GM12872 (cell line): ENCODE results near the gene BBX.

Source experiments
- TF ChIP-seq, protein P1 (sequence below): IDR thresholded peaks from 3 replicates; pipeline ENCODE4 v1.5.1; 2011; ENCODE audit warnings: low read depth, mild to moderate bottlenecking, low read length, moderate library complexity; ENCODE audit not compliant: insufficient read depth

BBX gene

DNA sequence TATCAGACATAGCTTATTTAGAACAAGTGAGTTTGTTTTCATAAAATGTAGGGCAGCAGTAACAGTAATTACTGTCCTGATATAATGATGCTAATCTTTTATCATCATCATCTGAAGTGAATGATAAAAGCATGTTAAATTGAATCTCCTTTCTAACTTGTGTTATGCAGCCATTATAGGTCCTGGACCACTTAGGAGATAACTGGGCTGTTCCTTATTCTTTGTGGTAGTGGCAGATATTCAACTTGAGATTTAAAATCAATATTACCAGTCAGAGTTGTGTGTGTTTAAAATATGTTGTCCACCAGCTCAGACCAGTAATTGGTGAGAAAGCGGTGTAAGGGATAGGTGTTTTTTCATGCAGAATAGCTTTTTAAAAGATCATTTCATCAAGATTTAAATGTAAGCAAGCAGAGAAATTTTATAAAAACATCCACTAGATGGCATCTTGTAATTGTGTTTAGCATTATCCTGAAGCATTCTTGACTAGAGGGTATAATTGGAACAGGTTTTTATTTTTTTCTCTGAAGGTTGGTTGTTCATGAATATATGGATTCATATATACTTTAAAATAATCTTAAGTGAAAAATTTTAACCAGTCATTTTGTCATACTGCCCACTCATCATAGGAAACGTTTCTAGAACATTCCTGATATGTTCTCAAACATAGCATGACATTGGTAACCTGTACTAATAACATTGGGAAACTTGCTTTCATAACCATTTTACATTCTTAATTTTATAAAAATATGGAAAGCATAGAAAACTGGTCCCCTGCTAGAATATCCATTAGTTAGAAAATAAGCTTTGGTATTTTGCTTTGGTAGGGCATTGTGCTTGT, 153.9 kb downstream of the BBX start:
- TF ChIP-seq, protein P1, sequence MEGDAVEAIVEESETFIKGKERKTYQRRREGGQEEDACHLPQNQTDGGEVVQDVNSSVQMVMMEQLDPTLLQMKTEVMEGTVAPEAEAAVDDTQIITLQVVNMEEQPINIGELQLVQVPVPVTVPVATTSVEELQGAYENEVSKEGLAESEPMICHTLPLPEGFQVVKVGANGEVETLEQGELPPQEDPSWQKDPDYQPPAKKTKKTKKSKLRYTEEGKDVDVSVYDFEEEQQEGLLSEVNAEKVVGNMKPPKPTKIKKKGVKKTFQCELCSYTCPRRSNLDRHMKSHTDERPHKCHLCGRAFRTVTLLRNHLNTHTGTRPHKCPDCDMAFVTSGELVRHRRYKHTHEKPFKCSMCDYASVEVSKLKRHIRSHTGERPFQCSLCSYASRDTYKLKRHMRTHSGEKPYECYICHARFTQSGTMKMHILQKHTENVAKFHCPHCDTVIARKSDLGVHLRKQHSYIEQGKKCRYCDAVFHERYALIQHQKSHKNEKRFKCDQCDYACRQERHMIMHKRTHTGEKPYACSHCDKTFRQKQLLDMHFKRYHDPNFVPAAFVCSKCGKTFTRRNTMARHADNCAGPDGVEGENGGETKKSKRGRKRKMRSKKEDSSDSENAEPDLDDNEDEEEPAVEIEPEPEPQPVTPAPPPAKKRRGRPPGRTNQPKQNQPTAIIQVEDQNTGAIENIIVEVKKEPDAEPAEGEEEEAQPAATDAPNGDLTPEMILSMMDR = peak; percentile 48; the same call in 1 of the 3 replicates

DNA sequence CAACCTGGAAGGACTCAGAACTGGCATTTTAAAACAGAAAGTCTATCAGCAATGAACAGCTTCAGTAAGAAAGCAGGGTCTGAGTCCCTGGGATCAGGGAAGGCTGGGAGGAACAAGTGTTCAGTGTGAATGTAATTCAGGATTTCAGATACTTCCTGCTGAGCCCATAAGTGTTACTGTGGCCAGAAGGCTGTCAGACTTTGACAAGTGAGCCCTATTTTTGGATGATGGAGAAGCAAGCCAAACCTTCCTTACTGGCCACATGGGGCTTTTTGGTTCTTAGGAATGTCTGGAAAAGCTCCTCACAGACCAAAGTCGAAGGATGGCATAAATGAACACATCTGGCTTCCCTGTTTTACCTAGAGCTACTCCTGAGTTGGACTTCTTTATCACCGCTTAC, 157.2 kb downstream of the BBX start:
- TF ChIP-seq, protein P1 = no peak

DNA sequence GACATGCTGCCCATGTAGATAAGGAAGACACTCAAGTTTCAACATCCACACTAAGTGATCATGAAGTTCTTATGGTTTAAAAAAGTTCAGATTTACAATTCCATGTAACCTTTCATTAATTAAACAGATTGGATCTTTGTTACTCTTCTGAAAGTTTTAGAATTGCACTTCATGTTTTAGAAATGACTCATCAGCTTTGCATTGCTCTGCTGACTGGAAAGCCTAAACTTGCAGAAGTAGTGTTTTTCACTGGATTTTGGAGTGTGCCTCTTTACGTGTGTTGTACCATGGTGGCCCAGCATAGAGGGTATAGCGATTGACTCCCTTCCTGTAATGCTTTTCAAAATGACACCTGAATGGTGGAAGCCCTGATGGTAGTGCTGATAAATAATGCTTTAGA, 157.9 kb downstream of the BBX start:
- TF ChIP-seq, protein P1 = no peak

DNA sequence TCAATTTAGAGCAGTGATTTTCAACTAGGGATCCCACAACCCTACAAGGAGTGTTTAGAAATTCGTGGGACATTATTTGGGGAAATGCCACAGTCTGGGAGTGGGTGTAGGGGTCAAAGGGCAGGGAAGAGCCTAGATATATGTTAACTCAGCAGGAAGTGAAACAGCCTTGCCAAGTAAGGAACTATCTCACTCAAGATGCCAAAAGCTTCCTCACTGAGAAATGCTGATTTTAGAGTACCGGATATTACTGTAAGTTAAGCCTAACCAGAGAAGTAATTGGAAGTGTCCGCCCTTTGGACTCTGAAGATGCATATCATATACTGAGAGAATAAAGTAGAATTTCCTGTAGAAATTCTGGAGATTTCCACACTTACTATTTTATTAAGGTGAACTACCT, 158.6 kb downstream of the BBX start:
- TF ChIP-seq, protein P1 = no peak

DNA sequence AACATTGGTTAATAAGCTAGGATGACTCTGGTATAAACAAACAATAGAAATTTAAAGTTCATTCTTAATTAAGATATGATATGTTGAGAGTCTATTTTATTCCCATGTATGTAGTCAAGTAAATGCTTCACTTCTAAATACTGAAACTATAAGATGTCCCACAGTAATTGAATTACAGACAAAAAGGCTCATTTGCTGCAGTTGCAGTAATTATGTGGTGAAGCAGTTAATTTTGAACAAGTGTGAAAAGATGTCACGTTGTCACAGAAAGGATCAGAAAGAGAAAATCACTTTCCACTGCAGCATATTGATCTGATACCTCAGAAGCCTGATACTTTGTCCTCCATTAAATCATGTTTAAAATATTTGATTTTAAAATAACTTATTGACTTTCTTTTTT, 159.8 kb downstream of the BBX start:
- TF ChIP-seq, protein P1 = no peak

DNA sequence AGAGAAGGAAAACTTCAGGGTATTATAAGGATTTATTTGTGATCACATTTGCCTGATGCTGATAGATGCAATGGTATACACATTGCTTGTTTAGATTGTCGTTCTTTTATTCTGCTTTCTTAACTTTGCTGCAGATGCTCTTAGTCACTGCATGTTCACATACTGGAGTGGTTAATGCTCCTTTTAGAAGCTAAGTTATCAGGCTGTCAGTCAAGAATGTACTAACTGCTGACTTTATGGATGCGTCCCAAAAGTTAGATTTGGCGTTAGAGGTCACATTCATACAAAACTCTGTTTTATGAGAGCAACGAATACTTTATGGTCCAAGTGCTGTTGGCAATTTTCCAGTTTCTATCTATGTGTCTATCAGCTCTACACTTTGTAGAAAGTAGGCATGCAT, 160.7 kb downstream of the BBX start:
- TF ChIP-seq, protein P1 = no peak

DNA sequence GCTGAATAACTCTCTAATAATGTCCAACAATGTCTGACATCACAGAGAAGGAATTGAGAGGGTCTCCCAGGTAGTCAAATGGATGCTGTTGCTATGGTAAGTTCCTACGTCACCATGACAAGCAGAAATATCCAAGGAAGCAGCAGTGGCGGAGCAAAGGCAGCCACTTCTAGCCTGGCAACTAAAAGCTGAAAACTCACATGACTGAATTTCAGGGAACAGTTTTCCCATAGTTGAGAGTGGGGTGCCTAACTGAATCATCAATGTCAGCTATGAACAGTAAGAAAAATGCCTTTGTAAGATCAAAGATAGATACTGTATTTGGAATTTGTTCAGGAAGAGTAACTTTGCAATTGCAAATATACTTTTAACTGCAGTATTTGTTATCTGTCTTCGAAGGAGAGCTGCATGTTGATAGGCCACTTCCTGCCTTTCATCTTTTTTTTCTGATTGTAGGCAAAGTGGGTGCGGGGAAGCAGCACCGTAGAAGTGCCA, 161.7 kb downstream of the BBX start:
- TF ChIP-seq, protein P1 = no peak
